GM19240 (cell line): ENCODE measurements around the gene ARHGAP26.

Source experiments
- DNase-seq: peaks from one replicate; pipeline ENCODE4 v3.0.0; 2011; ENCODE audit warnings: low spot score; ENCODE audit not compliant: insufficient read length

Gene ARHGAP26

DNA sequence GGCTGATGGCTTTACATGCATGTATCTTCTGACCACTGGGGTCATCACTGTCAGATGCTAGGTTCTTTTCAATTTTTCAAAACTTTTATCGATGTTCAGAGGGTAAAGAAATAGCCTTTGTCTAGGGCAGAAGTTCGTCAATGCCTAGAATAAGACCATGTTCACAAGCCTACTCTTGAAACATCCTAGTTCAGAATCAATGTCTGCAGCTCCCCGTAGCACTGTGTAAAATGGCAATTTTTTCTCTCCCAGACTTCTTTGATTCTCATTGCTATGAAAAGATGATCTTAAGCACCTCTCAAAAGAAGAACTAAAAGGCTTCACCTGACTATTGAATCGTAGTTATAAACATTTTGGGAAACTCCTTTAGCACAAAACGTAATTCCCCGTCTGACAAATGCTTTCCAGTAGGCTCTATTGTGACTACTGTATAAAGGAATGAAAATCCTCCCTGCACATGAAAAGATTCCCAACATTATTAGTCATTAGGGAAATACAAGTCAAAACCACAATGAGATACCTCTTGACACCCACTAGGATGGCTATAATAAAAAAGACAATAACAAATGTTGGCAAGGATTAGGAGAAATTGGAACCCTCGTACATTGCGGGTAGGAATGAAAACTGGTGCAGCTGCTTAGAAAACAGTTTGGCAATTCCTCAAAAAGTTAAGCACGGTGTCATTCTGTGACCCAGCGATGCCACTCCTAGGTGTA lies 263.5 kb downstream of the ARHGAP26 start:
- DNase-seq, result no peak

DNA sequence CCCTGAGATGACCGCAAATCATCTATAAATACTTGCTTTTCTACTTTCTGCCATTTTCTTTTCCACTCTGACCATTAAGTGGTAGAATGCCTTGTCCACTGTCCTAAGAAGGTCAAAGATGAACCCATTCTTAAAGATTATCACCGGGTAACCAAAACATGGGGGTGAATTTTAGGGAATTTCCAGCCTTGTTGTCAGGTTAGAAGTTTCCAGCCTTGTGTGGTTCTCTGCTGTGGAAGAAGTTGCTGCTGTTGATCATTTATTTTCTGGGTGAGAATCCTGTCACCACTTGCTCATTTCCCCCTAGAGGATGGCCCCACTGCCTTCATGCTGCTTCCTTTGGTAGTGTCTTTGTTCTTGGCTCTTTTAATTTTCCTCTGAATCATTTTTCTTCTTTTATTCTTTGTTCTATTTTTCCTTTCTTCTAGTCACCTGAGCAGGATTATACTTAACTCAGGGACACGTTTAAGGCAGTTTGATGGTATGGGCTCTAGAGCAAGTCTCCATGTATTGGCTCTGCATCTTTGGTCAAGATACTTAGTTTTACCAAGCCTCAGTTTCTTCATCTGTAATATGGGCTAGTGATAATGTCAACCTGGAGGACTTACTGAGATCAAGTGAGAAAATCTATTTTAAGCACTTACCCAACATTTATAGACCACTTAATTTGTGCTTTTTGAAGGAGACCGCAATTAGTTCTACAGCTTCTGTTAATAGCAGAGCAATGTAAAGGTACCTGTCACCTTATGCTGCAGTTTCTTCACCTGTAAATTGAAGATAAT lies 266.2 kb downstream of the ARHGAP26 start:
- DNase-seq, result no peak

- DNase-seq, result no peak
Measured at GRCh38 chr5:143037071-143037470, 266.9 kb downstream of the ARHGAP26 start.

GRCh38 chr5:143037708-143038107 lies 267.5 kb downstream of the ARHGAP26 start:
- no peak for DNase-seq

- DNase-seq, result no peak
Measured at GRCh38 chr5:143040622-143041021, 270.4 kb downstream of the ARHGAP26 start.

GRCh38 chr5:143041461-143041860 lies 271.3 kb downstream of the ARHGAP26 start:
- DNase-seq, result no peak

- DNase-seq, result no peak
Measured at GRCh38 chr5:143041972-143042770, 272.0 kb downstream of the ARHGAP26 start.

DNA sequence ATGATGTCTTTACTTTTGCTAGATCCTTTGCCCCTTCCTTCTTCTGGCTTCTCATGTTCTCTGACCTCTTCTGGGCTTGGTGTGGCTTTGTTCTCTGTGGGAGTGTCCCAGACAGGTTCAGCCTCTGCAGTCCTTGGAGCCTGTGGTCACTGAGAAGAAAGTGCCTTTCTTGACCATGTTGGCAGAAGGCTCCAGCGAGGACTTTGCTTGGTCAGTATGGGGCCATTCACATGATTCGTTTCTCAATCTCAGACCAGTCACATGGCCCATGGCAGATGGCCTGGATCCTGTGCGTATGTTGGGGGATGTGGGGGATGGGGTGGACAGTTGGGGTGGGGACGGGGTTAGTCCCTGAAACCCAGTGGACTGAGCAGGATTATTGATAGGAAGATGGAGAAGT lies 274.1 kb downstream of the ARHGAP26 start:
- no peak for DNase-seq

GRCh38 chr5:143045062-143045461 lies 274.9 kb downstream of the ARHGAP26 start:
- DNase-seq, result no peak

- no peak for DNase-seq
Measured at GRCh38 chr5:143046314-143046713, 276.1 kb downstream of the ARHGAP26 start.

- DNase-seq, result no peak
Measured at GRCh38 chr5:143047091-143047490, 276.9 kb downstream of the ARHGAP26 start.

DNA sequence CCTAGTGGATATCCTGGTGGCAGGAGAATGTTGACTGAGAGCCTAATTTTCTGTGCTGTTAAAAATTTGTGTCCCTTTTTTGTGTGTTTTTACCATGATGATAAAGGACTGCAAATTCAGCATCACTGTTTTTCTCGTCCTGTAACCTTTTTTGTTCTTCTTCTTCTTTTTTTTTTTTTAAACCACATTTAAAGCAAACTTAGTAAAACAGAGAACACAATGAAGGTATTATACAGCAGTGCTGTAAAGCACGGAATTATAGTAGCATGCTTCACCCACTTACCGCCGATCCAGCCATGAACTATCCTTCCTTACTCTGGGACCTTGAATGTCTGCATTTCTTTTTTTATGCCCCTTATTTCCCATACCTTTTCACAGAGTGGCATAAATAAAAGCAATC lies 280.0 kb downstream of the ARHGAP26 start:
- DNase-seq, result no peak

DNA sequence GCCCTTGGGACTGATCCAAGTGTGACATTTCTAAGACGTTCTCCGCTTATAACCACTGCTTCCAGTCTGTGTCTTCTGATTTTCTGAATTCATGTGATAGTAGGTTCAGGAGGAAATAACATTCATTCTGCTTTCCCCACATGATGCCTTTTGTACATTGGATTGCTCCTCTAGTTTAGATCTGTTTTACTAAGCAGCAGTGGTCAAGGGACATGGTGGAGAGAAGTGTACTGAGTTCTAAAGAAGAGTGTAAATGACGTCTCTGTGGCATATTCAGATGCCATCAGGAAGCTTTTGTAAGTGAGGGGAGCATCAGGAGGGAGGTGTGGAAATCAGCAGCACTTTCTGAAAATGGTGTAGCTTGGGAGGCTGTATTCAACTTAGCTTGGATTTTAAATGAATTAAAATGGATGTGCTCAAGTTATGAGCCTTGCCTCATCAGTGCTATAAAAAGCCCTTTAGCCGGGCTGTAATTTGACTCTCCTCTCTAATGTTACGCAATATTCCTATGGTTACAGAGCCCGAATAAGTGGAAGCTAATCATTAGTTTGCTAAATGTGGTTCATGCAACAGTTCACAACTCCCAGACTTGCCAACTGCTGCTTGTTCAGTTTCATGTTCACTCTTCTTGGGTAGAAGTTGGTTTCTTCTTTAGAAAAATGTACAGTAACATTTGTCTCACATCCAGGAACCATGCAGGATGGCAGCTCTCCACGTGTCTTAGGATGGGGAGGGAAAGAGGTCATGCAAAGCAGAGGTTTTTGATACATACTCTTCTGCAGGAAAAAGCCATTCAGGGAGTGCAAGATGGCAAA lies 281.3 kb downstream of the ARHGAP26 start:
- DNase-seq, result no peak

DNA sequence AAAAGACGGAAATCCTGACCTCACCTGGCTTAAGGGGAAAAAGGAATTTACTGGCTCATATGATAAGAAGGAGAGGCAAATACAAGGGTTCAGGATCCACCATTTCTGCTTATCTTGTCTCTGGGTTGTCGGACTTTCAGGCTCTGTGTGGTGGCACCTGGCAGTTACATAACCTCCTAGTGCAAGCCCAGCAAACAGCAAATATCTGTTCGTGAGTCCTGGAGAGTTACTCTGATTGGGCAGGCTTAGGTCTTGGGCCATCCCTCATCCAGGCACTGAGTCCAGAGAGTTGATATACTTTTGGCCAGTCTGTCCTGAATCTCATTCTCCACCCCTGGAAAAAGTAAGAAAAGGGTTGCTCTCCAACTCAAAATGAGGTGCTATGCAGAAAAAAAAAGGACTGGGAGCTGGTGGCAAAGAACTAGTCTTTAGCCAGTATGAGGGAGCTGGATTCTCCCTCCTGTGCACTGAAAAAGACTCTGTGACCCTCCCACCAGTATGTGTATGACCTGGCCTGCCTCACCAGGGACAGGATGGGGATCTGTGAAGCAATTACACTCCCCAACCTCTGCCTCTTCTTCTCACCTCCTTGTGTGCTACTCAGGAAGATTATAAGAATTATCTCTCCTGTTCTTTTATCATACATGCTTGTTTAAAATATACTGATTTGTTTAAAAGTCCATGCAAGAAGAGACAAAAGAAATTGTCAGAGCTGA lies 282.9 kb downstream of the ARHGAP26 start:
- no peak for DNase-seq

GRCh38 chr5:143053780-143054179 lies 283.6 kb downstream of the ARHGAP26 start:
- no peak for DNase-seq

DNA sequence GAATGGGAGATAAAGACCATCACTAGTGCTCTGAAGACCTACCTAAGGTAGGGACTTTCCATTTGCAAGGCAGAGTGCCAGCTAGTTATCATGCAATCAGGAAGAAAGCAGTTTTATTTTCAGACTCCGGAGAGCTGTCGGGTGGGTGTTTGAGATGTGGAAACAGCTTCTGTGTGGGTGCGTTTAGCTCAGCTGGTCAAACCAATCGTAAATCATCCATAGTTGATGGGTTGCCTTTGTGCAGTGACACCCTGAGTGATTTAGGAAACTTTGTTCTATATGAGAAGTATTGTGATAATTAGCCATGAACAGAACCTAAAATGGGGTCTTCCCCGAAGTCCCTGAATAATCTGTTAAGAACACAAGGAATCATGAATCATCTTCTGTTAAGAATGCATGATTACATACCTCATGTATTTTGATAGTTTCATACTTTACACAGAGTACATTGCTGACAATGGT lies 284.3 kb downstream of the ARHGAP26 start:
- DNase-seq, result no peak

GRCh38 chr5:143055596-143056338 lies 285.6 kb downstream of the ARHGAP26 start:
- no peak for DNase-seq

GRCh38 chr5:143056339-143056704 lies 286.1 kb downstream of the ARHGAP26 start:
- no peak for DNase-seq

GRCh38 chr5:143056792-143057579 lies 286.8 kb downstream of the ARHGAP26 start:
- DNase-seq, result no peak
